Measurements from ENCODE around the gene SLC9A5.

The SLC9A5 gene

DNA sequence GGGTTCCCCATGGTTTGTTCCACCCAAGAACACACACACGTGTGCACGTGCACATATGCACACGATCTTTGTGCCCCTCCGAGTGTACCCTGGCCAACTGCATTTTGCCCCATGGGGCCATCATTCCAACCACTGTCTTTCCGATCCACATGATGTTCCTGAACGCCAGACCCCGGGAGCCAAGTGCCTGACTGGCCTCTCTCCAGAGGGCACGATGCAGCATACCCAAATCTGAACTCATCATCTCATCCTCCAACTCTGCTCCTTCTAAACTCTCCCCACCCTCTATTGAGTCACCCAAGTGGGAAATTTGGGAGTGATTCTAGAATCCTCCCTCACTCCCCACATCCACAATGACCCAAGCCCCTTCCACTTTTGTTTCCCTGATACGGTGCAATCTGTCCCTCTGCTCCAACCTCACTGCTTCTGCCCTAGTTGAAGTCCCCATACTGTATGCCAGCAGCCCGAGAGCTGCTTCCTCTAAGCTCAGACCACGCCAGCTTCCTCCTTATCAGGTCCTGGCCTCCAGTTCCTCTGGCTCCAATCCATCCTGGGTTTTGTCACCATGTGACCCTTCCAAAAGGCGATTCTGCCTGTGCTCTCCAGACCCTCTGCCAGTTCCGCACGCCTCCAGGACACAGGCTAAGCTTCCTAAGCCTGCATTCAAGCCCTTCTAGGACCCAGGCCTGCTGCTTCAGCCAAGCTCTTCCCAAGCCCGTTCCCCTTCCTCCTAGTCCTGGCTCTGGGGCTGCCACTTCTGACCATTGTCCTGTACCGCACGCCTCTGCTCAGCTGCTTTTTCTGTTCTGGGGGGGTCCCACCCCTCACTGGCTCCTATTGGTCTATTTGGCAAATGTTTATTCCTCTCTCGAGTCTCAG is 31.9 kb upstream of the SLC9A5 start:
- DNase-seq = no peak

DNA sequence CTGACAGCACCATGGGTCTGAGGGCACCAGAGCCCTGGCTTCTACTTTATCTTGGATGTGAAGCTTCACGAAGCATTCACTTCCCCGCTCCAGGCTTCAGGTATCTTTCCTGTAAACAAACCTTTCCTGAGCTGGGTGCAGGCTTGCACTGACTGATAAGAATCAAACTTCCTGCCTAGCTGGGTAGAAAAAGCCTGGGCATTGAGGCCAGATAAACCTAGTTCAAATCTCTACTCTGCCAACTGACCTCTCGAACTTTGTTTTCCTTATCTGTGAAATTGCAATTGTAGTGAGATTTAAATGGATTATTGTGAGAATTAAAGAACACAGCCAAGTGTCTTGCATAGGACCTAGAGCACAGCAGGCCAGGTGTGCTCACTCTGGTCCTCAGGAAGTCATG is 24.8 kb upstream of the SLC9A5 start:
- DNase-seq = no peak

DNA sequence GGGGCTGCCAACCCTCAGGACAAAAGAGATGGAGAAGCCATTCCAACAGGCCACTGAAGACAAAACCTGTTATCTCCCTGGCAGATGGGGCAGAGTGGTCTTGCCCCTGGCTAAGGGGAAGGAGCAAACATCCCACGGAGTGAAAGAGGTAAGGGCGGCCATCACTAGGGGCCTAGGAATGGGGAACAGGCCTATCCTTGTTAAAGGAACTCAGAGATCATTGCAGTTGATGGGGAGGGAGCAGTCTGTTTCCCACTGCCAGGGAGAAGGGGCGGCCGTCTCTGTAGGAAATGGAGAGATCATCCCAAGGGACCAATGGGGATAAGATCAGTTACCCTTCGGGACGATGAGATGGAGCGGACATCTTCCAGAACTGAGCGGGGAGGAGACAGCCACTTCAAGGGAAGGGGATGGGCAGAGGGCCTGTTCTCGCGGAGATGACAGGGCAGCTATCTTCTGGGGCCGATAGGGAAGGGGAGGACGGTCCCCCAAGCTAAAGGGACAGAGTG is 22.4 kb upstream of the SLC9A5 start:
- DNase-seq = no peak

DNA sequence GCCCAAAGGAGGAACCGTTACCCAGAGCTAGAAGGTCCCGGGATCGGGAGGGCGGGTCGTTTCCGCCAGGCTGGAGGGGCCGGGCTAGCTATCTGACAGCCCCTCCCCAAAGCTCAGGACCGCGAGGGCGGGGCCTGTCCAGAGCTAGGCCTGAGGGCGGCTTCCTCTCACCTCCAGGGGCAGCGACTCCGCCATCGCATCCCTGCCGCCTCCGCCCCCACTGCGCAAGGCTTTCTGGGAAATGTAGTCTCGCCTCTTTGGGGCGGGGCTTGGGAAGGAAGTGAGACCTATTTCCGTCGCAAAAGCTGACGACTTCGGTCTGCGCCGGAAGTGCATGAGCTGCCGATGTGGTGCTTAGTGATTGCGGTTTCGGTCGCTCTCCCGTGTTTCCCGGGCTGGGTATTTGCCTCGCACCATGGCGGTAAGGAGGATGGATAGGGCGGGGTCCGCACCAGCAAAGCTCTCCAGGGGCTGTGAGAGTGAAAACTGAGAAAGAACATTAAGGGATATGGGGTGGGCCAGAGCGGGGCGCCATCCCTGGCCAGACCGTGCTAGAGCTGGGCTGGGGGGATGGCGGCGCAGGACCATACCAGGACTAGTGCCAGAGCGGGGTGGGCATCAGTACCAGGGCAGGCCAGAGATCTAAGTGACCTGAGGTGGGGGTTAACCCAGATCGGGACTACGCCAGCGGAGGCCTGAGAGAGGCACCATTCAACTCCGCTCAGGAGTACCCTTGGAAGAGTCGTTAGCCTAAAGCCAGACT is 21.8 kb upstream of the SLC9A5 start, which contains the start of gene TMEM208:
TMEM208 (plus strand) TSS at position 327 of the 763 bp plus-strand sequence; CDS start at position 416, 89 bp downstream.
- DNase-seq = peak; percentile 97

DNA sequence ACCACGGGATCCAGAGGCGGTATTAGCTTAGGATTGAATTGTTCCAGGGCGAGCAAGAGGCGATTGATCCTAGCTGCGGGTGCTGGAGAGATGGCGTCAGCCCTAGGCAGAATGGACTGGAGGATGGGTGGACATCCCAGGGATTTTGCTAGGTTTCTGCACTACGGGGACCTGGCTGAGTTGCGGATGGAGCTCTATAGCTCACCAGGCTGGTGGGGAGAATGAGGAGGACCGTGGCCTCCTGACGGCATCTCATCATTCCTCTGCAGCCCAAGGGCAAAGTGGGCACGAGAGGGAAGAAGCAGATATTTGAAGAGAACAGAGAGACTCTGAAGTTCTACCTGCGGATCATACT is 21.2 kb upstream of the SLC9A5 start:
- no peak for DNase-seq

DNA sequence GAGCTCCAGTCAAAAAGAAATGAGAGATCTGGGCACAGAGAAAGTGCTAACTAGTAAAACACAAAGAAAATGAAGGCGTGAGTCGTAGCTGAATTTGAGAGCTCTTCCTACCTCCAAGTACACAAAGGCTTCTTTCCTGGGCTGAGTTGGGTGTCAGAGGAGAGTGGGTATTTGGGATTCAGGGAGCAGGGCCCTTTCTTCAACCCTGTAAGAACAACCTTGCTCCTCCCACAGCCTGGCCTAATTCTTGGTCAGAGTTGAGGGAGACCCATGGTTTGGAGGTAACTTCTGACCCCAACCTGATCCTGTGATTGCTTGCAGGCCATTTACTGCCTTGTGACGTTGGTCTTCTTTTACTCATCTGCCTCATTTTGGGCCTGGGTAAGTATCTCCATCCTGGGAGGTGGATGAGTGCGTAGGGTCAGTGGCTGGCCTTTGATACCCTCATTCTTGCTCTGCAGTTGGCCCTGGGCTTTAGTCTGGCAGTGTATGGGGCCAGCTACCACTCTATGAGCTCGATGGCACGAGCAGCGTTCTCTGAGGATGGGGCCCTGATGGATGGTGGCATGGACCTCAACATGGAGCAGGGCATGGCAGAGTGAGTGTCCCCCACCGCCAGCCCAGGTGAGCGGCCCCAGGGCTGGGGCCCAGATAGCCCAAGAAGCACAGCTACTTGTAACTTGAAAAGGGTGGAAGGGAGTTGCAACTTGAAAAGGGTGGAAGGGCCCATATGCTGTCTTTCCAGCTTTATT is 20.6 kb upstream of the SLC9A5 start:
- DNase-seq = no peak

DNA sequence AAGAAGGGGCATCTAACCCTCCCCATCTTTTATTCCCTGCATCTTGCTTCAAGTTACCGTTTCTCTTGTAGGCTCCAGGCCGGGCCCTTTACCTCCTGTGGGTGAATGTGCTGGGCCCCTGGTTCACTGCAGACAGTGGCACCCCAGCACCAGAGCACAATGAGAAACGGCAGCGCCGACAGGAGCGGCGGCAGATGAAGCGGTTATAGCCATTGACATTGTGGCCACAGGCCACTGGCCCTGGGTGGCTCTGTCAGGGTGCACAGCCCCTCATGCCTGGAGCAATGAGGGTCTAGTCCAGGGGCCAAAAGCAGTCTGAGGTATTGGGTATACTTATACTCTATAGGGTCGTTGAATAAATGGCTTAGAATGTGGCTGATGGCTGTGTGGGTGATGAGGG is 19.9 kb upstream of the SLC9A5 start:
- DNase-seq = no peak

DNA sequence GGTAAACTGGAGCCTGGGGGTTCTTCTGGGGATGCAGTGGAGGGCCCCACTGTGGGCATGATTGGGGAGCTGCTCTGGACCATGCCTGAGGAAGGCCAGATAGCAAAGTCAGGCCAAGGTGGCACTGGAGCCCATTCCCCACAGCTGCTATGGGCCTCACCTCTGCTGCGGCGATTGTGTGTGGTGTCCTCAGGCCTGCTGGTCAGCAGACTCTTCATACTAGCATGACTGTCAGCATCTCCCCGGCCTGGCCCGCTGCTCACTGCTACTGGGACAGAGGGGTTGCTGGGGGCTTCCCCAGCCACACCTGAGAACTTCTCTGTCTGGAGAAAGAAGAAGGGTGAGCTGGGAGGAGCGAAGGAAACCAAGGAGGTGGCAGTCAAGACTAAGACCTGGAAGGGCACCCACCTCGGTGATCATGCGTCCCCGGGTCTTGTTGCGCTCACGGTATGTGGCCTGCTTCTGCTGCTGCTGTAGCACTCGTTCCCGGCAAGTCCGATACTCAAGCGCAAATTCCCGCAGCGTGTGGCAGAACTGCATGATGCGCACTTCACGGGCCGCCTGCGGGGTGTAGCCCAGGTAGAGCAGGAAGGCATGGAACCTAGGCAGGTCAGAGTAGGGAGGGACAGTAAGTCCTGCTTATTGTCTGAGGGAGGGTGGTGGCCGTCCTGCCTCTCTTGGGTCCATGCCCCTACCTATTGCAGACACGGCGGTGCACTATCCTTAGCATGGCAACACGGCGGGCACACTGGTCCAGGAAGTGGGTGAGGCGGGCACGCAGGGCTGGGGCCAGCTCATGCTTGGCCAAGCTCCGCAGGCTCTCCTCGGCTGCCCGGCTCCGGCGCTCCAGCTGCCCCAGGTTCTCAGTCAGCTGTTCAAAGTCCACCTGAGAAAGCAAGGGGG is 18.6 kb upstream of the SLC9A5 start:
- no peak for DNase-seq

DNA sequence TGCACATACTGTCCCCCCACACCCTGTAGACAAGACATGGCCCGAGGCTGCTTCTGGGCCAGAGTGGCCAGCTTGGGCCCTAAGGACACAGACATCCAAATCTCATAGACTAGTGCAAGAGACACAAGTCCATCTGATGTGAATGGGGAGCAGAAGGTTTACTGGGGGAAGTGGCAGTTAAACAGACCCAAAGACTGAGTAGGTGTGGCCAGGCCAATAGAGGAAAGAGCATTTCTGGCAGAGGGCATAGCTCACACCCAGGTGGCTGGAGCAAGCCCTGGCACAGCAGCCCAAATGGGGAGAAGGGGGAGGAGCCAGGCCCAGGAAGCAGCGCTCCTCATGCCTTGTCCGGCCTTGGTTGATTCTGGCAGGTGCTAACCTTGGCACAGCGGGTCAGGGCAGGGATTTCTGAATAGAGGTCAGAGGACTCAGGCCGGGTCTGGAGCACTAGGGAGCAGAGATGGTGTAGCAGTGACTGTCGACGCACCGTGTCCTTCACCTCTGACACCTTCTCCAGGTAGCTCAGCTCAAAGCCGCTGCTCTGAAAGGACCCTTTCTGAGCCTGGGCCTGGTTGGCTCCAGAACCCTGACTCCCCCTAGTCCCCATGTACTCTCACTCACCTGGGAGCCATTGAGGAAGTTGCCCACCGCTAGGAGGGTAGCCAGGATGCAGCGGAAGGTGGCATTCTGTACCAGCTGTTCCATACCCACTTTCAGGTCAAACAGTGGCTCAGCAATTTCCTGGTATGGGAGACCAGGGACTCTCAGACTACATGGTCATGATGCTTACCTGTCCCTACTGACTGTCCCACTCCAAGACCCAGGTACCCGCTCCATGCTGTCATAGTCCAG is 17.7 kb upstream of the SLC9A5 start:
- no peak for DNase-seq

DNA sequence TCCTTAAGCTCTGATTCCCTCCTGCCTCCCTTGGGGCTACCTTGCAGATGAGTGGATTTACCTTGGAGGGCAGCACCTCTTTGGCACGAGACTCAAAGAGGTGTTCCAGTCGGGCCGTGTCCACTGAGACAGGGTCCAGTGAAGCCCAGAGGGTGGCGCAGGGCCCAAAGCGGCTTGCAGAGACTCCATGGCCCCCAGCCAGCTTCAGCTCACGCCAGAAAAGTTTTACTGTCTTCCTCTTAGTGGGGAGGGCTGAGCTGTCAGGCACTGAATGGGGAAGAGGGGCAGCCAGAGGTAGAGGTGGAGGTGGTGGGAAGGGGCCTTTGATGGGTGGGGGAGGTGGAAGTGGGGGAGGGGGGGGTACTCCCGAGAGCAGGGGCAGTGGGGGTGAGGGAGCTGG is 15.2 kb upstream of the SLC9A5 start:
- no peak for DNase-seq

DNA sequence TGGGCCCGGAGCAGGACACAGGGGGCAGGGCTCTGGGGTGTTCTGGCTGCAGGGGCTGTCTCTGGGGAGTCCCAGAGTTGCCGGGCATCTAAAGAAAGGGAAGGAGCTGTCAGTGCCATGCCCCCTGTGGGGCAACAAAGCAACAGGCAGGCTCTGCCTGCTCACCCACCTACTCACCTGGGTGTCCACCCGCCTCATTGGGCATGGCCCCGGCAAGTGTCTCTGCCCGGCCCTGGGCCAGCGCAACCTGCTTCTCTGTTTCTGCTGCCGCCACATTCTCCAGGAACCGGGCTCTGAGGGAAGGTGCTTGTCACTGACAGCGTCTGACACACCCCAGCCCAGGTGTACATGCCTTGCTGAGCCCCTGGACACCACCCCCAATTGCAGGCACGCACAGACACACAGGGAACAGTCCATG is 14.6 kb upstream of the SLC9A5 start:
- no peak for DNase-seq

DNA sequence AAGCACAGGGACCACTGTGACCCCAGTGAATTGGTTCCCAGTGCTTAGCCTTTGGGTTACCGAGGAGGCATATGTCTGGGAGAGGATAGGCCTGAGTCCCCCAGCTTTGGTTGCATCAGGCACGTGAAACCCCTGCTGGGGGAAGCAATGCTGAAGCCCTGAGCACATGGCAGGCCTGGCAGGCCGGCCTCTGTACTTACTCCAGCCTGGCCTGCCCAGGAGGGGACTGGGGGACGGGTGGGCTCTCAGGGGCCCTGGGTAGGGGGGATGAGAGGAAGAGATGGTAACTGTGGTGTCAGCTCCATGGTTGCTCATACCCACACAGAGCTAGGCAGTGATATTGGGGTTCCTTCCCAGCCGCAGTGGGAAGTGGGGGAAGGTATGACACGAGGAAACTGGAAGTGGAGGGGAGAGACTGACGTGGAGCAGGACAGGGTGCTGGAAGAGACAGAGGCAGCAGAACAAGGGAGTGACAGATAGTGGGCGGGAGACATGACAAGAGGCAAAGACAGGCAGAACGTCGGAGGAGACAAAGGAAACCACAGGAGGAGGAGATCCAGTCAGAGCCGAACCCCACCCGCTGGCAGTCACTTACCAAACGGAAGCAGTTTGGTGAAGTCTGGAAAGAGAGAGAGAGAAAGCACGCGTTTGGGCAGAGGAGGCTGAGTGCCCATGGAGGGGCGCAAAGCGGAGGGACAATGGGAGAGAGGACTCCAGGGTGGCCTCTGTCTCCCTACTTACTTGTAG is 12.8 kb upstream of the SLC9A5 start:
- peak; percentile 33 for DNase-seq

DNA sequence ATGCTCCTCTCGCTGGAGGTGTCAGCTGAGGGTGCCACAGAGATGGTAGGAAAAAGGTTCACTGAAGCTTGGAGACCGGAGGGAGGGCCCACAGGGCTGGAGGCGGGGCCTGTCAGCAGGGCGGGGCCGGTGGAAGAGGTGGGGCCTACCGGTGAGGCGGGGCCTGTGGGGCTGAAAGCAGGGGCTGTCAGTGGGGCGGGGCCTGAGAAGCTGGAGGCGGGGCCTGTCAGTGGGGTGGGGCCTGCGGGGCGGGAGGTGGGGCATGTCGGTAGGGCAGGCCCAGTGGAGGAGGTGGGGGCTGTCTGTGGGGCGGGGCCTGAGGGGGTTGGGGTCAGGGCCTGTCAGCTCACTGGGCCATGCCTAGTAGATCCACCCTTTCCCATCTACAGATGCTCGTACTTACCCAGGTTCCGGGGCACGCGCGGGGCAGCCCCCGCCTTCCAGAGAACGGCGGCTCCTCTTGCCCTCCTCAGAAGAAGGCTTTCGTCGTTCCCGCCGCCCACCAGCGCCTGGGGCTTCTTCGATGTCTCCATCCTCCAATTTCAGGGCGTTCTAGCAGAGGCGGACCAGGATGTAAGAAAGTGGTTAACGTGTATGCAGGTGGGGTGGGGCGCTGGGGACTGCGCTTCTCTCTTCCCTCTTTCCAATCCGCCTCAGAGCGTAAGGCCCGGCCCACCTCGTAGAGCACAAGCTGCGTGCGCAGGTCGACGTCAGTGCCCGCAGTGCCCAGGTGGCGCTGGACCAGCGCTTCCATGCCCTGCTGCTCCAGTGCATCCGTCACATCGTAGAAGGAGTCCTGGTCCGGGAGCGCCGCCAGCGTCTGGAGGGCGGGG is 12.0 kb upstream of the SLC9A5 start:
- peak; percentile 74 for DNase-seq

DNA sequence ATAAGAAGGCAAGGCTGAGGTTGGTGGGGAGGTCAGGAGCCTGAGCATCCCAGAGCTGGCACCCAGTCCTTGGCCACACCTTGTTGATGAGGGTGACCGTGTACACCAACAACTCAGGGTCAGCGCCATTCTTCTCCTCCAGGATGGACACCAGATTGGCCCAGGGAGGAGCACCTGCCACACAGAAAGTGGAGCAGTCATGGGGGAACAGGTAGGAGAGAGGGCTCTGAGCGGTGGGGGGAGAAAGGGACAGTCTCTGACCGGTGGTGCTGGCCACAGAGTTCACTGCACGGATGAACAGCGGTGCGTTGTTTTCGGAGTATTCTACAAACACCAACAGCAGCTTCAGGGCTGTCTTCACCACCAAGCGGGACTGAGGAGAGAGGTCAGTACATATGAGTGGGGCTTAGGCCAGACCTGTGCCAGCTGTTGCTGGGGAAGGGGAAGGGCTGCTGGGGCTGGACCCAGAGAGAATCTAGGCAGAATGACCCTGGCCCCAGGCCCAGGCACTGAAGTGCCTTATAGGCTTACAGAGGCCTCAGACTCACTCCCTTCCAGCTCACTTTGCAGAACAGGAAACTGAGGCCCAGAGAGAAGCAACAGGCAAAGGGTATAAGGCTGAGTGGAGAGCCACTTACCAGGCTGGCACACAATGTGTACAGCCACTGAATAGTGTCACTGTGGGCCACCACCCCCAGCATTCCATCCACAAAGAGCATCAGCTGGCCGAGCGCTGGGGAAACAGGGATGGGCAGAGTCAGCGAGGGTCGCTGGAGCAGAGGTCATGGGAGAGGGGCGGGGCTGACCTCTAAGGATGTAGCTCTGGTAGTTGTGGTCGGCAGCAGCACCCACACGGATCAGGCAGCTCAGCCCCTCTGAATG is 11.1 kb upstream of the SLC9A5 start:
- DNase-seq = no peak

DNA sequence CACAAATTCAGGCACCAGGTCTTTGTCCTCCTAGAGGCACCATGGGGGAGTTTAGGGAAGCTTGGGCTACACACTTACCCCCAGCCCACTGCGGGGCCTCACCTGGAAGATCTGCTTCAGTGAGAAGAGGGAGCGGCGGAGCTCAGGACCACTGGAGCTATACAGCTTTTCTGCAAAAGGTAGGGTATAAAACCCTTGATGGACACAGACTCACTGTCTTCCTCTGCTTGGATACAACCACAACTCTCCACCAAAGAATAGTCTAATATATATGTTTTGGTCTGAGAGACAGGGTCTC is 10.6 kb upstream of the SLC9A5 start:
- no peak for DNase-seq

DNA sequence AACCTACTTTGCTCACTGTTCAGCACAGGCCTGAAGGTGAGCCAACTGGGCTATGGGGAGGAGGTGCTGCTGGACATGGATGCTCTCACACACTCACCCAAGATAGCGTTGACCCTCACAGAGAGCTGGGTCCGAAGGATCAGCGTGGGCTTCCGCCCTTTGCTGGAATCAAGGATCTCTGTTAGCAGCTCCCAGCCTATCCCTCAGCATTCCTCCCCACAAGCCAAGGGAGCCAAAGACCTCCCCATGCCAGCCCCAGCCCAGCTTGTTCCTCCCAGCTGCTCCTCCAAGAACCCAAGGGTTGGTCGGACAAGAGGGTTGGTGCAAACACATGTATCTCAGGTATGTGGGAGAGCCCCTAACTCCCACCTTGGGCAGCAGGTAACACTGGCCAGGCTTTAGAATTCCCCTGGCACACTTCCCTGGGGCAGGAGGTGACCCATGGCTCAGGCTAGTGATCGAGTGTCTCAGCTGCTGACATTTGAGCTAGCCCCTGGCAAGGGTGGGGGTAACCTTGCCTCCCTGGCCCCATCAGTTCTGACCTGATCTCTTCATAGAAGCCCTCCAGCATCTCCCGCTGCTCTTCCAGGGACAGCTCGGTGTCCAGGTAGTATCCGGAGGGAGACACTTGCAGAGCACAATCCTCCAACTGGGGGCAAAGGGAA is 9.8 kb upstream of the SLC9A5 start:
- no peak for DNase-seq

DNA sequence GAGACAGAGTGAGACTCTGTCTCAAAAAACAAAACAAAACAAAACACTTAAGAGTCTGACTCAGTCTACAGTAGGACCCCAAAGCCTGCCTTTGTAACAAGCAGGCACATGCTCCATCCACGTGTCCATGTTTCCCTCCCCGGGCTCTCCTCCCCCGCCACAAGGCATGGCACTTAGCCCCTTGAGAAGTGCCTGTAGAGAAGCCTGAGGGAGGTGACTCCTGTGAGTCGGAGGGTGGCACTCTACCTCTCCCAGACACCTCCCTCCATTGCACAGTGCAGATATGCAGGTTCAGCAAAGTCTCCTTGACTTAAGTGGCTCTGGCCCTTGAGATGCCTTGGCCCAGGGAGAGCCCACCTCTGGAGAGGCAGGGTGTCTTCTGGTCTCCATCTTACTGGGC is 8.3 kb upstream of the SLC9A5 start:
- DNase-seq = no peak
